NCI-H2029 (cell line): Measurements from ENCODE around the gene MAMDC2.

Experiments used
- DNase-seq: peaks from one replicate; lab custom pipeline; 2025; lab: John Stamatoyannopoulos, UW

MAMDC2 gene

GRCh38 chr9:70135176-70135575, 91.5 kb downstream of the MAMDC2 start:
- DNase-seq = no peak

GRCh38 chr9:70136632-70137031, 93.0 kb downstream of the MAMDC2 start:
- DNase-seq = no peak

DNA sequence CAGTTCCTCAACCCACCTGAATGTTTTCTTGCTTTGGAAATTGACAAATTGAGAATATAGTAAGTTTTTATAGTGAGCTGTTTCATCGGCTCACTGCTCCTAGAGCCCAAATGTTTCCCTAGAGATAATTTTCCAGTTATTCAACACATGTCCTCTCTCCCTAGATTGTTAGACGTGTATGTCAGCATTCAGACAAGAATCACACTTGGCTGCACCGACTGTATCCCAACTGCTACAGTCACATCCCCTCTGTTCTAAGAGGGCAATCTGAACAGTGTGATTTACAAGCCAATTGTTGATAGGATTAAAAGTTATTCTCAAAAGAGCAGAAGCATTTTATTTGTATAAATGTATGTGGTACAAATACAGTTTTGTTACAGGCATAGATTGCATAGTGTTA, 93.9 kb downstream of the MAMDC2 start:
- no peak for DNase-seq

DNA sequence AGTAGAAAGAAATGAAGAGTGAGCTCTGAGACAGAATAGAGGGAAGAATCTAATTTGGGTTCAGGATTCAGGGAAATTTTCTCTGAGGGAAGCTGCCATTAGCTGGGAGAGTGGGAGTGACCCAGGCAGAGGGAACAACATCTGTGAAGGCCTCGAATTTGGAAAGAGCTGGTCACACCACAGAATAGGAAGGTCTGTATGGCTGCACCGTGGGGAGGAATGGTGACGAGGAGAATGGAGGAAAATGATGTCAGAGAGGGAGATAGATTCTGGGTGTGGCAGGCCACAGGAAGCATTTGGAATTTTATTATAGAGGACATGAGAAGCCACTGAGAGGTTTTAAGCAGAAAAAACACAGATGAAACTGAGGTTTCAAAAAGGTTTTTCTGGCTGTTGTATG, 98.5 kb downstream of the MAMDC2 start:
- no peak for DNase-seq

DNA sequence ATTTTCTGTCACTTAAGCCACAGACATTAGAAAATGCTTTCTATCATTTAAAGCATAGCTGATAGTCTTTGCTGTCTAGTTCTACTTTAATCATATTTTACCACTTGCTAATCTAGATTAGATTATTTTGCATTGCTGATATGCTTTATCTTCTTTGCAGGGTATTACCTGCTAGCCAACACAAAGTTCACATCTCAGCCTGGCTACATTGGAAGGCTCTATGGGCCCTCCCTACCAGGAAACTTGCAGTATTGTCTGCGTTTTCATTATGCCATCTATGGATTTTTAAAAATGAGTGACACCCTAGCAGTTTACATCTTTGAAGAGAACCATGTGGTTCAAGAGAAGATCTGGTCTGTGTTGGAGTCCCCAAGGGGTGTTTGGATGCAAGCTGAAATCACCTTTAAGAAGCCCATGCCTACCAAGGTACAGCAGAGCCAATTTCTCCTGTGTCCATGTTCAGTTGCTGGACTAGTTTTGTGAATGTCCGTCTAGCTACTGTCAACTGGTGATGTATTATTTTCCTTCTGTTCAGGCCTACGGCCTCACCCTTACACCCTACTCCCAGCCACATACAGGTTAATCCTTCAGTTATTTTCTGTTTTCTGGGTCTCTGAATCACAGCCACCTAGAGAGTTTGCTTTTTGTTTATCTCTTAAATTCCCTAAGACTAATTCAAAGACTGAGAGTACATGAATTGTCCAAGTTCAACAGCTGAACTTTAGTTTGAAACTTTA, 99.9 kb downstream of the MAMDC2 start:
- no peak for DNase-seq

- no peak for DNase-seq
These were observed 100.5 kb downstream of the MAMDC2 start for GRCh38 chr9:70144131-70144503.

- no peak for DNase-seq
These were observed 102.3 kb downstream of the MAMDC2 start for GRCh38 chr9:70145981-70146380.

GRCh38 chr9:70147196-70147595, 103.5 kb downstream of the MAMDC2 start:
- no peak for DNase-seq

- no peak for DNase-seq
These were observed 104.0 kb downstream of the MAMDC2 start for GRCh38 chr9:70147651-70148050.

DNA sequence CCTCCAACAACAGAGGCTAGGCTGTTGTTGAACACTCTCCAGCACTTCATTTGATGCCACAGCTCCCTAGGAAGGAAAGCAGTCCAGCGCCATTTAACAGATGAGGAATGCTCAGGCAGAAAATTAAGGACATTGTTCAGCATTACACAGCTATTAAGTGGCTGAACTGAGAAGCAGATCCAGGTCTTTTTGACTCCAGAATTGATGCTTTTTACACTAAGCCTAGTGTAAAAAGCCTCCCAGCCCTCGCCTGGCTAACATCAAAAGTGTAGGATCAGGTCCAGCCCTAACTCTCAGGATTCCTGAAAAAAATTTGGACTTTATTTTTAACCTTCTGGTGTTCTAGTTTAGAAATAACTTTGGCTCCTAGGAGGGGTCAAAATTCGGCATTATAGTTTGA, 108.7 kb downstream of the MAMDC2 start:
- no peak for DNase-seq

GRCh38 chr9:70156729-70157128, 113.1 kb downstream of the MAMDC2 start:
- DNase-seq = no peak

GRCh38 chr9:70159630-70160029, 116.0 kb downstream of the MAMDC2 start:
- DNase-seq = no peak

GRCh38 chr9:70160686-70161600, 117.3 kb downstream of the MAMDC2 start:
- no peak for DNase-seq

- no peak for DNase-seq
These were observed 121.5 kb downstream of the MAMDC2 start for GRCh38 chr9:70165006-70165602.

DNA sequence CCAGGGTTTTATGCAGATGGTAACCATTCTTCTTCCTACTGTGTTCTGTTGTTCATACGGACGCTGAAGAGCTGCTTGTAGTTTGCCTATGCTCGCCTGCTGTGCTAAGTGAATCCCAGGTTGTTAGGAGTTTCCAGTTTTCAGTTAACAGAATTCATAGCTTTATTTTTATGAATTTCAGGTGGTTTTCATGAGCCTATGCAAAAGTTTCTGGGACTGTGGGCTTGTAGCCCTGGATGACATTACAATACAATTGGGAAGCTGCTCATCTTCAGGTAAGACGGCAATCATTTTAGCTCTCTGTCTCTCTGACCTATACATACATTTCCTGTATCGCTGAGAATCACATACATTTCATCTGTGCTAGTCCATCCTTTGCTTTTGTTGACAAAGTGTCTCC, 124.9 kb downstream of the MAMDC2 start:
- DNase-seq = no peak

GRCh38 chr9:70169222-70169621, 125.6 kb downstream of the MAMDC2 start:
- no peak for DNase-seq

- DNase-seq = no peak
These were observed 126.6 kb downstream of the MAMDC2 start for GRCh38 chr9:70170151-70170790.

DNA sequence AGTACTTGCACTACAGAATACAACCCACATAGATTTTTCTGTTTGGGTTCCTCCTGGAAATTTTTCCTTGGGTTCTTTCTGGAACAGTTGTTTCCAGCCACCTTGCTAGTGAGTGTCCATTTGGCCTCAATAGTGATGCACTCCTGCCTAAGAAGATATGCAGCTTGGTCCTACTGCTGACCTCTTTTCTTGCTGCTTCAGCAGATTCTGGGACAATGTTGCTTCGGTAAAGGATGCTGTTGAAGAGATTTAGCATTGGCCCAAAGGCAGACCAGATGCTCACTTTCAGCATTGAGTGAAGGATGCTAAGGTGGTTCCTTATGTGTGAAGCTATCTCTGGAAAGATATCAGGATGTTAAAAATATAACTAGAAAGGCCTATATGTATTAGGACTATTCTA, 128.9 kb downstream of the MAMDC2 start:
- no peak for DNase-seq

GRCh38 chr9:70177121-70177520, 133.5 kb downstream of the MAMDC2 start:
- DNase-seq = no peak

GRCh38 chr9:70192707-70193106, 149.1 kb downstream of the MAMDC2 start:
- DNase-seq = no peak

- DNase-seq = no peak
These were observed 151.8 kb downstream of the MAMDC2 start for GRCh38 chr9:70195456-70195855.
